C4-2B (cell line): ENCODE measurements around the gene PCARE.
"Not testable (repeated sequence)": the region's sequence is repeated elsewhere in the genome, so short reads cannot be mapped to it uniquely, and the experiment has no call there.

Experiments
- H3K27ac ChIP-seq: fragments of 450-650 bp; 2 replicates; pipeline ENCODE4 v1.5.1; 2017
- CTCF ChIP-seq: fragments of 450-650 bp; conservative IDR thresholded peaks from 2 replicates; pipeline ENCODE4 v1.5.1; 2017; ENCODE audit warnings: mild to moderate bottlenecking
- ZFX ChIP-seq: fragments of 450-650 bp; IDR thresholded peaks from 2 replicates; pipeline ENCODE4 v1.6.1; 2017

The PCARE gene

DNA sequence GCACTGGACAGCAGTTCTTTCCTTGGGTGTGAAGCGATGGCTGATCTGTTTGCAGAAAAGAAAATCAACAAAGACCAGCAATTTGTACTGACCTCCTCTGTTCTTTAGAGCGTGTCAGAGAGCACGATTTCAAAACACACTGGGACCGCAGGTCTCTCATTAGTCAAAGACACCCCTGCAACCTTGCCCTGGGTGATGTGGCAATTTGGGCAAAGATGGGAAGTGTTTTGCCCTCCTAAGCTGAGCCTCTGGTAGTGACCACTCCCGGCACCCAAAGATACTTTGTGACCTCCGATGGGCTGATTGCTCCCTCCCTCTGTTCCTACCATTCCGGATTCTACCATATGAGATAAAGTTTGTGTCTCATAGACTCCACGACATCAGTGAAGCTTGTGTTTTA, 22.6 kb upstream of the PCARE start:
- H3K27ac ChIP-seq, result no peak overlapping the region
- TF ChIP-seq ZFX, result no peak
- no peak for TF ChIP-seq CTCF

DNA sequence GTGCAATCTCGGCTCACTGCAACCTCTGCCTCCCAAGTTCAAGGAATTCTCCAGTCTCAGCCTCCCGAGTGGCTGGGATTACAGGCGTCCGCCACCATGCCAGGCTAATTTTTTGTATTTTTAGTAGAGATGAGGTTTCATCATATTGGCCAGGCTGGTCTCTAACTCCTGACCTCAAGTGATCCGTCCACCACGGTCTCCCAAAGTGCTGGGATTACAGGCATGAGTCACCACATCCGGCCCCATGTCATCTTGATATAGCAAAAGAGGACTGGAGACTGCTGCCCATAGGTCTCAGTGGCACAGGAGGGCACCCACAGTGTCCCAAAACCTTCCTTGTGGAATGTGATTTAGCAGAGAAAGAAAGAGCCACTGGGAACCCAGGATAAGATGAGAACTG, 16.0 kb upstream of the PCARE start:
- not testable (repeated sequence) for H3K27ac ChIP-seq

- H3K27ac ChIP-seq, result no peak overlapping the region
- TF ChIP-seq ZFX (no peak), CTCF (no peak)
These were observed 10.2 kb upstream of the PCARE start for GRCh38 chr2:29084554-29084953.

GRCh38 chr2:29082804-29083495, 8.6 kb upstream of the PCARE start:
- no peak overlapping the region for H3K27ac ChIP-seq
- TF ChIP-seq ZFX, result no peak
- no peak for TF ChIP-seq CTCF

- TF ChIP-seq CTCF (no peak), ZFX (no peak)
These were observed 6.8 kb upstream of the PCARE start for GRCh38 chr2:29080886-29081743.

DNA sequence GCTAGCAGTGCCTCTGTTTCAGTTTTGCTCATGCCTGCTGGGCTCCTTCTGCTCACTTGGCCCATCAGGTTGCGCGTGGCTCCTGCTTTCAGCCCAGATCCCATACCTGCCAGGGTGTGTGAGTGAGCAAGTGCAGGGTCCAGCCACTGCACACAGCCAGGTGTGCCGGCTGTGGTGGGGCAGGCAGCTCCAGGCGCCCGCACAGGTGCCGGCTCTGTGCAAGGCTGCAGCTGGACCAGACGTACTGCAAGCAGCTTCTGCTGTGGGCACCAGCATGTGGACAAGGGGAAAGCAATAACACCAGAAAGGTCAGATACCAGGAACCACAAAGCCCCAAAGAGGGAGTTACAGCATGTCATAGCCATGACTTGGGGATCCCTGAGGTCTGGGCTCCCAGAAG, 5.6 kb upstream of the PCARE start:
- H3K27ac ChIP-seq, result no peak overlapping the region
- TF ChIP-seq ZFX (no peak), CTCF (no peak)

More at GRCh38 chr2:29080886-29081743, 6.8 kb upstream of the PCARE start:
- H3K27ac ChIP-seq, result no peak overlapping the region

- no peak for TF ChIP-seq CTCF
- TF ChIP-seq ZFX, result no peak
- no peak overlapping the region for H3K27ac ChIP-seq
These were observed 1.8 kb upstream of the PCARE start for GRCh38 chr2:29075894-29076705.
